Frontal cortex (tissue), 4 donors: ENCODE results near the gene CRB1. TPM values are rescaled to one million over a fixed set of nuclear protein-coding genes. Genes with fewer than 3 reads are reported as not detected.
A peak's percentile ranks its signal among the peaks of the same experiment; 100 is the strongest.

ENCODE experiments used
- DNase-seq, 2 donors: peaks; one replicate each; pipeline ENCODE4 v3.0.0; 2012; ENCODE audit warnings: low spot score in 2 of 2
- FAIRE-seq: peaks from 2 replicates; lab custom pipeline; 2012; peaks lifted over from hg19 to GRCh38; lab: Jason Lieb, UNC
- total RNA-seq: library from RNA; depleted of rRNA; stranded (reverse); fragments of >200 nt; gene quantifications from one replicate; pipeline ENCODE4 v1.2.3, GENCODE V29; 2014
- donor health status: control.
- donor health status: control.
- donor health status: control.

Gene CRB1
- total RNA-seq, 1 donor from 2014 or later = 16.7 TPM

DNA sequence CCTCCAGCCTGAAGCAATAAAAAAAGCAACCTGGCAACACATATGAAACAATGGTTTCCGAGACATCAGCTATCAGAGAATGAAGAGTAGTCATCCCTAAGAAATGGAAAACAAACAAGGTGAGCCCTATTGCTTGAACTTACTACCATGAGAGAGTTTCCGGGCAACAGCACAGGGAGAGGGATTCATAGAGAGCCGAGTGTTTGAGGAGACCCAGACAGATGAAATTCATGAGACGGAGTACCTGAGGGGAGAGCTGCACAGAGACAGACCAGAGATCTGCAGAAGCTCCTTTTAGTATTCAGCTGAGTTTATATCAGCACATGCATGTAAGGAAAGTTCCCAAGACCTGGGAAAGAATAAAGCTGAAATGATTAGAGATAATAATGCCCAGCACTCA, 19.8 kb downstream of the CRB1 start:
- FAIRE-seq = no peak
- DNase-seq = no peak

DNA sequence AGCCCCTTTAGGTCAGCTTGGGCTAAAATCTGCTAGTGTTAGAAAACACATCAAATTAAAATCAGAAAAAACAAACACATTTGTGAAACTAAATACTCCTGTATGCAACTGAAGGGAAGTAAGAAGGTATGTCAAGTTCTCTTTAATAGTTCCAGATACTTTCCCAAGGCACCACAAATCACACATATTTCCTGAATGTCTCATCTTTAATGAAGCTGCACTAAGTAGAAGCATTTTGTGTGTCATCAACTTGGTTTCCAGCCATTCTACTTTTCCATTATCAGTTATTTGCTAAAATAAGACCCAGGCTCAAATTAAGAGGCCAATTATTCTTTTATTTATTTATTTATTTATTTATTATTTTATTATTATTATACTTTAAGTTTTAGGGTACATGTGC, 34.7 kb downstream of the CRB1 start:
- DNase-seq (no peak), FAIRE-seq (no peak)

DNA sequence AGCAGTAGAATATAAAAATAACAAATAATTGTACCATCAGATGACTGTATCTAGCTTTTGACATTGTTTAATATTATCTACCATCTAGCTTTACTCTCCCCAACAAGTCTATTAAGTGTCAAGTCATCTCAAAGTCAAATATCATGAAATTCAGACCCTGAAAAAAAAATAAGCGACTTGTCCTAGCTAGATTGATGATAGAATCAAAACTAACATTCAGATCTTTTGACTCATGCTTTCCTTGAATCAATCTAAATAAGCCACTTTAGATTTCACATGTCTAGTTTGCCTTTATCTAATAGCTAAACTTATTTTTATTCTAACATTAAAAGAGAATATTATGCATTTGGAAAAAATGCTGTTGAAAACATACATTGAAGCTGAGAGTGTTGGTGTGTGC, 35.4 kb downstream of the CRB1 start:
- DNase-seq = no peak
- no peak for FAIRE-seq

DNA sequence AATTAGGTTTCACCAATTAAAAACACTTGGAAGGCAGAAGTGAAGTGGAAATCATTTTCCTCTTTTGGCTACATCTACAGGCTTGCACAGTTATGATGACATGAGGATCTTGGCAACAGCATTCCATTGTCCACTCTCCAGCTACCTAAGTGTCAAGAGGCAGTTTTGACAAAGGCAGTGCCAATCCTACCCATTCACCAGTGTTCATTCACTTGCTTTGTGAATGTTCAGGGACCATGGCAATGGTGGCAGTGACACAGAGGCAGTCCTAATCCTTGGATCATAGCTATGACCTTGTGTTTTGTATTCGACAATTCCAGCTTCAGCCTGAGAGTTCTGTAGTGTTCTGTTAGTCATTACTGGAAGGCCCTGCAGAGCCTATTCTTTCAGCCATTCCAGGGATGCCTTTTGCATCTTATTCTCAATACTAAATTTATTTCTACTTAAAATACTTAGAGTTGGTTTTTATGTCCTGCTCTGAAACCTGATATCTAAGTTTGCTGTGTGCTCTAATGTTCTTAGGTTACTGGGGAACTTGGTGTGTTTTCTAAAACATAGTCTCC, 36.7 kb downstream of the CRB1 start:
- no peak for DNase-seq
- no peak for FAIRE-seq

DNA sequence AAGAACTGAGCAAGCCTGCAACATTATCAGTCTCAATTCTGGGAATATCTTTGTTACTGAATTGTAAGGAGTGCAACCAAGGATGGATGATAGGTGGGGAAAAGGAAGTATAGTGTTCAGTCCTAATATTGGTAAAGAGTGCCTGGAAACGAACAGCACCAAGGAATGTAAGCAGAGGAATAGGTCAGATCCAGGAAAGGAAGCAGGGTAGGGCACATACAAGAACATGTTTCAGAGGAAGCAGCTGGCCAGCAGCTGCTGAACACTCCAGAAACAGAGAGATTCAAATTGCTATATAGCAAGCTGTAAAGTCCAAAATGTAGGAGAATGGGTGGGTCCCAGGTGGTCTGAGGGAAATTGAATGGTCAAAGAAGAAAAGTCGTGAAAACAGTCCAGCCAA, 37.9 kb downstream of the CRB1 start:
- no peak for DNase-seq
- no peak for FAIRE-seq

DNA sequence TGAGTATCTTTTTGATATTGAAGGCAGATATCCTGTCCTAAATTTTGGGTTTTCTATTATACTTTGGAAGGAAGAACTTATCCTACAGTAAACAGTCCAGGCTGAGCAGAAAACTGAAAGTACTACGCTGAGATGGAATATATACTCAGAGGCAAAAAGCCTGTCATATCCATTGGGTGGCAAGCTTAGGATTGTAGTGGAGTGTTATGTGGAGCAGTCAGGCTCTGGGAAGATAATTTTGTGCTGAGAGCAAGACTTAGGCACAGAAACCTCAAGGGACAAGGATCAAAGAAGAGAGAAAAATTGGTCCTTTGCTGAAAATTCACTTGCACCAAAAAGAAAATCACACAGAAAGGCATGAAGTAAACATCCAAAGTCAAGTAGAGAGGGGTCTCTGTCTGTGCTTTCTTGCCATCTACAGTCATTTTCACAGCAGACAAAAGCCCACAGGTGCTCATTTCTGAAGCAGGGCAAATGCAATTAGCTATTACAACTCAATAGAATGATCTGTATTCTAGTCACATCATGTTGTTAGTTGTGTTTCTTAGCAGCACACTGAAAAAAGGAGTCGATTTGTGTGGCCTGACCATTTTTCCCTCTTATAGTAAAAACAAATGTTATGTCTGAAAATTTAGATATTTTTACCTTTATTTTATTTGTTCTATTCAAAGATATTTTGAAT, 38.5 kb downstream of the CRB1 start:
- no peak for DNase-seq
- FAIRE-seq = no peak

DNA sequence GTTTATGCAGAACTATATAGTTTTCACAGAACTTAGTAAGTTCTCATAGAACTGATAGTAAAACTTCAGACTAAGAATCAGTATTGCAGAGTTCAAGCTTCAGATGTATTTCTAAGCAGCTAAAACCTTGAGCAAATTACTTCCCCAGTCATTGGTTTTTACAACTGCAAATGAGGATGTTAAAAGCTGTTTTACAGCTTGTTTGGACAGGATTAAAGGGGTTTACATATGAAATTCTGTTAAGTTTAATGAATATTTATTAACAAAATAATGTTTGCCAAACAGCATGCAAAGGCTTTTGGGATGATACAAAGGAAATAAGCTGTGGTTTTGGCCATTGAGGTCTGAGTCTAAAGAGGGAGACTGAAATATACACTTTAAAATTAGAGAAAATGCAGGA, 39.1 kb downstream of the CRB1 start:
- no peak for FAIRE-seq
- no peak for DNase-seq

DNA sequence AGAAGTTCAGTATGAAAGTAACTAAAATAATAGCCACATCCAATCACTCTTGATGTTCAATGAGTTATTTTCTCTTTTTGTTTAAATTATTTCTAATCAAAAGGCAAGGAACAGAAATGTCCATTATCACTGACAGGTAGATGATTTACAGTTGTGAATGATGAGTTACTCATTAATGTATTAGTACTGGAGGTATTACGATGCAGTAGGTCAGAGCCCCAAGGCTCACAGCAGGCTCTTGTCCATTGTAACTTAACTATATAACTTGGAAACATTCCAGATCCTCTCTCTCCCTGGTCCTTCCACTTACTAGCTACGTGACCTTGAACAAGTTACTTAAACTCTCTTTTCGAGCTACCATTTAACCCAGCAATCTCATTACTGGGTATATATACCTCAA, 39.5 kb downstream of the CRB1 start:
- no peak for DNase-seq
- no peak for FAIRE-seq

DNA sequence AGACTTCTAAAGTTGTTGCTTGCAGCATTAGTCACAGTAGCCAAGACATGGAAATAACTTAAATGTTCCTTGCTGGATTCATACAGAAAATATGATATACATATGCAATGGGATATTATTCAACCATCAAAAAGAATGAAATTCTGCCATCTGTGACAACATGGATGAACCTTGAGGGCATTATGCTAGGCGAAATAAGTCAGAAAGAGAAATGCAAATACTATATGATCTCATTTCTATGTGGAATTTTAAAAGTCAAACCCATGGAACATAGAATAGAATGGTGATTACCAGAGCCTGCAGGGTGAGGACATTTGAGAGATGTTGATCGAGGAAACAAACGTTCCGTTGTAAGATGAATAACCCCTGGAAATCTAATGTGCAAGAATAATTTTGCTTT, 43.0 kb downstream of the CRB1 start:
- DNase-seq (no peak), FAIRE-seq (no peak)

DNA sequence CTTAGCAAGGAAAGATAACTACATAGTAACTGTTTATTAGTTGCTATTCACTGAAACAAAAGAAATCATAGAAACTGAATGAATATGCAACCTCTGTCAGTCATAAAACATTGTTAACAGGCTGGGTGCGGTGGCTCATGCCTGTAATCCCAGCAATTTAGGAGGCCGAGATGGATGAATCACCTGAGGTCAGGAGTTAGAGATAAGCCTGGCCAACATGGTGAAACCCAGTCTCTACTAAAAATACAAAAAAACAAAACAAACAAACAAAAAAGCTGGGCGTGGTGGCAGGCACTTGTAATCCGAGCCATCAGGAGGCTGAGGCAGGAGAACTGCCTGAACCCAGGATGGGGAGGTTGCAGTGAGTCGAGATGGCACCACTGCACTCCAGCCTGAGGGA, 44.1 kb downstream of the CRB1 start:
- DNase-seq (no peak), FAIRE-seq (no peak)

DNA sequence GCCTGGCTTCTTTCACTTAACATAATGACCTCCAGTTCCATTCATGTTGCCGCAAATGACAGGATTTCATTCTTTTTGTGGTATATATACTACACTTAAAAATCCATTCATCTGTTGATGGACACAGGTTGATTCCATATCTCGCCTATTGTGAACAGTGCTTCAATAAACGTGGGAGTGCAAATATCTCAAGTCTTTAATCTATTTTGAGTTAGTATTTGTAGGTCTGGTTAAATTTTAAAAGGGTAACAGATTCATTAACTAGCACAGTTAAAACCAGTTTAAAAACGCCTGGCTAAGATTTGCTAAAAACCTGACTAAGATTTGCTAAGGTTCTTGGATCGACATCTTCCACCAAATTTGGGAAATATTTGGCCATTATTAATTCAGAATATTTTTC, 45.7 kb downstream of the CRB1 start:
- FAIRE-seq (no peak), DNase-seq (no peak)

DNA sequence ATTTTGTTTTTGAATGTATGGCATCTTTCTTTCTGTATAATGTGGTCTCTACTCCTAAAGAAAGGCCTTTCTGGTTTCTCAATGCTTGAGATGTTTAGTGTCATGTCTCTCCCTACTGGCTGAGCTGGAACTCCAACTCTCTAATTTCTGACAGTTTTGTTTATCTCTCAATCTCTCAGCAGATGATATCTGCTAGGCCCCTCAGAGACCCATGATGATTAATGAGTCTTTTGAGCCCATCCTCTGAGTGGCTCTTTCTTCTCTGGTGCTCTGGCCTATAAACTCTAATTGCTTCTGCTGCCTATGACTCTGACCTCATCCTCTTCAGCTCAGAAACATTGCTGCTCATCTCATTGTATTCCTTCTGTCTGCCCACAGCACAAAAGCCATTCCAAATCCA, 46.6 kb downstream of the CRB1 start:
- no peak for FAIRE-seq
- DNase-seq = peak in 1 of 2 donors; percentile 7

DNA sequence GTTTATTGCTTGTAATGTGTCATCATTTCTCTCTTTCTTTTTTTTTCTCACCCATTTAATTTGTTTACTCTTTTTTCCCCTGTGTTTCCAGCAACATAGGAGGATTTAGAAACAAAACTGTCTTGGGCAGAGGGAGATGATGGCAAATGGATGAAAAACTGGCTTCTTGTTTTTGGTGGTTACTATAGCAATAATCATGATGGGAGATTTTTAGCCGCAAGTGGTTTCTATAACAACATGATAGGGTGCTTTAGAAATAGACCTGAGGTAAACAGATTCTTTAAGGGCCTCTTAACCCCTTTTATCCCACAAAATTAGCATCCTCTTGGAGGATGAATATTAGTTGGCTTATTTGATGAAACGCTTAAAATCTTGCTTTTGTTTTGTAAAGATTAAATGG, 51.6 kb downstream of the CRB1 start:
- DNase-seq (no peak), FAIRE-seq (no peak)

DNA sequence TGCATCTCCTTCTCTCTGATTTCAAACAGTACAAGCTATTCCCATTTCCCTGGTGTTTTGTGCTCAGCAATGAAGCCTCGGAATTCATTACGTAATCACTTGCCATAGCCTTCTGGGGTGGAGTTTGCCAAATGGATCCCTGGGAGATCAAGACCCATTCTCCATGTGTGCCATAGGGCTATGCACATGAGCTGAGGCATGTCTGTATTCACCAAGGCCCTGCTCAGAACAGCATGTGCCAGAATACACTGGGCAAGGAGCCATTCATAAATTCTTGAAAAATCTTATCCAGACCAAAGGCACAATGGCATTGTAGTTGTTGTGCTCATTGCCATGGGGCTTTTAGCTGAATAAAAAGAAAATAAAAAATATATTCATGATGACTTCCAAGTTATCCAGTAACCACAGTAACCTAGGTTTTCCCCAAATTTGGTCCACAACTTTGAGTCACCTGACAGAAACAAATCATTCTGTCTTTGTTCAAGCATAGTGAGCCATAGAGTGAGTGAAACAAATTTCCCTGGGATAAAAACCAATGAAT, 53.0 kb downstream of the CRB1 start:
- peak in 1 of 2 donors; percentile 6 for DNase-seq
- no peak for FAIRE-seq

DNA sequence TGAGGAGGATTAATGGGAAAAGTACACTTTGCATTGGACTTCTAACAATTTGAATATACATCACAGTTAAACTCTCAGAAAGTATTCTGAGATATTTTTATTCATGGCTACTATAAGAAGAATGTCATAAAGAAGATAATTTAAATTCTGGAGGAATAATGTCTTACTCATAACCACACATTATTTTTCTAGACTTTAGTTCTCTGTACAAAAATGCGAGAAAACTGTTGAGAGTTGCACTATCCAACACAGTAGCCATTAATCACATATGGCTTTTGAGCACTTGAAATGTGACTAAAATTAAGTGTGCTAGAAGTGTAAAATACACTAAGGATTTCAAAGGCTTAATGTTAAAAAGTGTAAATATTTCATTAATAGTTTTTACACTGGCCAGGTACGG, 53.8 kb downstream of the CRB1 start:
- FAIRE-seq = no peak
- DNase-seq = no peak

DNA sequence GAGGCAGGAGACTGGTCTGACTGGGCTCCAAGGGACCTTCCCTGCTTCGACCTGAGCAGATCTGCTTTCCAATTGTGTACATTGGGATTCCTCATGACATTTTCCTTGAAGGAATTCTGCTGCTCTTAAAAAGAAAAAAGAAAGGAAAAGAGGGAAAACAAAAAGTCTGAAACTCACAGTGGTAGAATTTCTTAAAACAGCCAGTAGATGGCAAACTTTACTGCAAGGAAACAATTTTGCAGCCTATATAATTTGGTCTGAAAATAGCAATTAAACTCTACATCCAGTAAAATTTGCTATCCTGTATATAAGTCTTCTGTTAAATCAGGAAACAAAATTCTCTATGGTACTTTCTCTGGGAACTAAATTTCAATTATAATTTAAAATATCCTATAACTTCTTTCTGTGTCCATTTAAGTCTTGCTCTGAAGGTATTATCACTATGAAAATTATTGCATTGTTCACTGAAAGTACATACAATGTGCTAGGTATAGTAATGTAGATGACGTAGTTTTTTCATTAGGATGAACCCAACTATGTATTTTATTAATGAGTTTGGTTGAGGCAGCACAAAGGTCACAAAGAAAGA, 59.8 kb downstream of the CRB1 start:
- FAIRE-seq (no peak), DNase-seq (no peak)

DNA sequence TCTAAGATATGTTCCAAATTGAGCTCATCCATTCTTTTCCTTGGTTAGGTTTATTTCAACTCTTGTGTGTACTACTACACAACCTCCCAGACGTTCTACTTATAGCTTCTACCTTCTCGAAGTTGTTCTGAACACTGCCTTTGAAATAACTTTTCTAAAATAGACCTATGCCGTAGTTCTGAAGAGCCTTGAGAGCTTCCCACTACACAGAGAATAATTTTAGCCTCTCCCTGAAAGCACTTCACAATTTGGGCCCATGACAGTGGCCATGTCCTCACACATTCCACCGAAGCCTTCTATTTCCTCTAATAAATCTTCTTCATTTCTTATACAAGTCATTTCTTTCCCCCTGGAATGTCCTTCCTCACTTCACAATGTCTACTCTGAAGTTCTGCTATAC, 62.2 kb downstream of the CRB1 start:
- FAIRE-seq (no peak), DNase-seq (no peak)

DNA sequence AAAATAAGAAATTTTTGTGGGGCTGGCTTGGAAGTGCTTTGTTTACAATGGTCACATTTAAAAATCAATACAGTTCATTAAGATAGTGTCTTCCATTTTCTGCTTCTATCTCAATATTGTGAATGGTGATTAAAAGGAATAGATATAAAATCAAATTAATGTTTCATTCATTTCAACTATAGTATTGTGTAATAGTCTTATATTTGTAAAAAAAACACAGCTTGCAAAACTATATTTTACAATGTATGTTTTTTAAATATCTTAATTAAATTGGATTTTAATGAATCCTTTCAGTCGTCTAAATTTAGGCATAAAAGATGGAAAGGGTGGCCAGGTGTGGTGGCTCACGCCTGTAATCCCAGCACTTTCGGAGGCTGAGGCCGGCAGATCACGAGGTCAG, 63.5 kb downstream of the CRB1 start:
- FAIRE-seq = no peak

DNA sequence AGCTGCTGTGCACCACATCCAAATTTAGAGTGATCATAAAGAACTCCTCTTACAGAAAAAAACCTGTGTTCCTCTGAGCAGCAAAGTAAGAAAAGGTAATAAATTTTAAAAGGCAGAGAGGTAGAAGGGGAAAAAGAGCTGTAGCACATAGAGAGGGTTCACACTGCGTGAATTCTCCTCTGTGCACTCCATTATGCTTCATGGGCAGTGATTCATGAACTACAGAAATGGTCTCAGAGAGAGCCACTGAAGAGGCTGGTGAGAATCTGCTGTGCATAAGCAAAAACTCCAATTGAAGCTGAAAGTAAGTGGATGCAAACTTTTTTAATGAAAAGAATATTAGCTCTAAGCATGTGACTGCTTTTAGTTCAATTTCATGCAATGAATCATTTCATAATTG, 65.0 kb downstream of the CRB1 start:
- no peak for DNase-seq
- no peak for FAIRE-seq

More for the DNA sequence above, 63.5 kb downstream of the CRB1 start:
- DNase-seq = no peak

DNA sequence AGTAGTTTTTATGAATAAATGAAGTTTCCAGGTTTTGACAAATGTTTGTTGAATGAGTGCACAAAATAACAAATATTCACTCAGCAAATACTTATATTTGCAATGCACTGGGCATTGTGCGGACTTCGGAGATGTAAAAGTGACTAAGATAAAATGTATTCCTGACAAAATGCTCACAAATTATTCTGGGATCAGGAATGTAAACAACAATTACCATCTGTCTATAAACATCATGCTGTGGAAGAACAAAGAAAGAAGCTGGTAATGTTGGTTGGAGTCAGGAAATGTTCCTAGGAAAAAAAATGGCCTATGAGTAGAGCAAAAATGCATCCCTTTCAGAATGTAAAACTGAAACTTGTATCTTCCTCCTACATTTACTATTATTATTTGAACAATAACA, 68.5 kb downstream of the CRB1 start:
- FAIRE-seq (no peak), DNase-seq (no peak)
